ENCODE data around the gene NEU1.
"Not testable (repeated sequence)": the region's sequence is repeated elsewhere in the genome, so short reads cannot be mapped to it uniquely, and the experiment has no call there.

Gene NEU1

GRCh38 chr6:31808599-31808998 lies 54.0 kb downstream of the NEU1 start:
- H3K4me1 ChIP-seq (ENCODE audit: control insufficient read depth in 2 of 2, insufficient read depth in 2 of 2, low read length in 2 of 2) = peaks cover 8 to 12% of the 10 kb centered on the region in 2 donors
- not testable (repeated sequence) for H3K9ac ChIP-seq (ENCODE audit: low read depth in 1 of 2, low read length in 2 of 2); H3K9me3 ChIP-seq (ENCODE audit: control insufficient read depth in 2 of 2, low read length in 2 of 2); H3K36me3 ChIP-seq (ENCODE audit: control insufficient read depth in 2 of 2, insufficient read depth in 2 of 2, low read length in 2 of 2); H3K27me3 ChIP-seq (ENCODE audit: control insufficient read depth in 2 of 2, insufficient read depth in 2 of 2, low read length in 2 of 2); H3K27ac ChIP-seq (ENCODE audit: low read depth in 2 of 2, low read length in 2 of 2); H3K4me3 ChIP-seq (ENCODE audit: low read length in 2 of 2)

Measured in mucosa of rectum (tissue), 2 donors.